ENCODE results near the gene RECK.
"Not testable (repeated sequence)": the region's sequence is repeated elsewhere in the genome, so short reads cannot be mapped to it uniquely, and the experiment has no call there.

RECK gene

GRCh38 chr9:36074055-36074454 is 37.3 kb downstream of the RECK start:
- no peak for DNase-seq

DNA sequence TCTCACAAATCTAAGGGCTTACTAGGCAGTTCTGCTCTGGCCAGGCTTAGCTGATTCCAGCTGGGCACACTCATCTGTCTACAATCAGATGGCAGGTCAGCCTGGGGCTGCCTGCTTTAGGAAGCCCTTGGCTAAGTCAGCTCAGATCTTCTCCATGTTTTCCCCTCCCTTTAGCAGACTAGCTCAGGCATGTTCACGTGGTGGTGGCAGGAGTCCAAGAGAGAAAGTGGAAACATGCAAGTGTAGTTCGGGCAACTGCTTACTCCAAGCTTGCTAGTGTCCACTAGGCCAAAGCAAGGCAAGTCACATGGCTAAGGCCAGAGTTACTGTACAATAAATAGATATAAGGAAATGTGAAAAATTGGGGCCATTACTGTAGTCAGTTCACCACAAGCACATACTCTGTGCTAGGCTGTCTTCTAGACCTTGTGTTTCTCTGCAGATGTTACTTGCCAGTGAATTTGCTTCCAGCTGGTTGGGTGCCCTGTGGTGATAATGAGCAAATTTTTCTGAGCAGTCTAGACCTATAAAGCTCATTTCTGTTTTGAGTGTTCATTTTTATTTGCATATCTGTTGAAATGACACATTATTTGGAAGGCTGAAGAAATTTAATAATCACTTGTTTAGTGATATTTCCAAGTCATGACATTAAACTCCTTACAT is 38.3 kb downstream of the RECK start:
- no peak for DNase-seq

GRCh38 chr9:36078051-36078450 is 41.3 kb downstream of the RECK start:
- no peak for DNase-seq

DNA sequence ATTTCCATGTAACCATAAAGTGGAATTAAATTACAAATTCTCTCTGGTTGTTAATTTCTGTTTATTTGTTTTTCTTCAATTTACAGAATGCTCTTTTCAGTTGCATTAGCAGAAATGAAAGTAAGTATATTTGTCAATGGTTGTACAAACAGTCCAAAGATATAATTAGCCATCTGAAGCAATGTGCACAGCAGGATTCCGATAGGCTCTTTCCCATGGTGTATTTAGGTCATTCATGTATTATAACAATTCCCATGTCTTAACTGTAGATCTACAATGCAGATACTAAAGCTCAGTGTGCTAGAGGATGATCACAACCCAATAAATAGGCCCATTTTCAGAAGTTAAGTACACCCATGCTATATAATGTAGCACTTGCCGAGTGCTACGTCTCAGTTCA is 43.8 kb downstream of the RECK start:
- DNase-seq = no peak

- no peak for DNase-seq
Measured at GRCh38 chr9:36082931-36083330, 46.2 kb downstream of the RECK start.

DNA sequence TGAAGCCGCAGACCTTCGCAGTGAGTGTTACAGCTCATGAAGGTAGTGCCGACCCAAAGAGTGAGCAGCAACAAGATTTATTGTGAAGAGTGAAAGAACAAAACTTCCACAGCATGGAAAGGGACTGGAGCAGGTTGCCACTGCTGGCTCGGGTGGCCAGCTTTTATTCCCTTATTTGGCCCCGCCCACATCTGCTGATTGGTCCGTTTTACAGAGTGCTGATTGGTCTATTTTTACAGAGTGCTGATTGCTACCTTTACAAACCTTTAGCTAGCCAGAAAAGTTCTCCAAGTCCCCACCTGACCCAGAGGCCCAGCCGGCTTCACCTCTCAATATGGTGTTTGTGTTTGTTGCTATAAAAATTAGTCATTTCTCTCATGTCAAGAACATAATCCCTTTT is 49.7 kb downstream of the RECK start:
- DNase-seq = no peak

GRCh38 chr9:36087054-36087453 is 50.3 kb downstream of the RECK start:
- not testable (repeated sequence) for DNase-seq

DNA sequence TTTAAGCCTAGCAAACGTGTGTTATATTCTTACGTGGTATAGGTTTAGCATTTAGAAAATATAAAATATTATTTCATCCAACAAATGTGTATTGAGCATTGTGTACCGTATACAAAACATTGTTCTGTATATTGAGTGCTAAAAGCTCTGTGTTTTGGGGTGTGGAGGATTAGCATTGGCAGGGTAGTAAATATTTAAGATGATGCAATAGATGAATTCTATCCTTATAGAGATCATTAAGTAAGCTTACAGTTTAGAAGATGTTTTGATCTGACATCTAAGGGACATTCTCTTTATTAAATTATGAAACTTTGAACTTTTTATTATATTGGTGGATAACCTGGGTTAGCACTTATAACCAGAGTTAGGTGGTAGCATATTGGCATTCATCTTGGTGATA is 51.3 kb downstream of the RECK start:
- DNase-seq = no peak

DNA sequence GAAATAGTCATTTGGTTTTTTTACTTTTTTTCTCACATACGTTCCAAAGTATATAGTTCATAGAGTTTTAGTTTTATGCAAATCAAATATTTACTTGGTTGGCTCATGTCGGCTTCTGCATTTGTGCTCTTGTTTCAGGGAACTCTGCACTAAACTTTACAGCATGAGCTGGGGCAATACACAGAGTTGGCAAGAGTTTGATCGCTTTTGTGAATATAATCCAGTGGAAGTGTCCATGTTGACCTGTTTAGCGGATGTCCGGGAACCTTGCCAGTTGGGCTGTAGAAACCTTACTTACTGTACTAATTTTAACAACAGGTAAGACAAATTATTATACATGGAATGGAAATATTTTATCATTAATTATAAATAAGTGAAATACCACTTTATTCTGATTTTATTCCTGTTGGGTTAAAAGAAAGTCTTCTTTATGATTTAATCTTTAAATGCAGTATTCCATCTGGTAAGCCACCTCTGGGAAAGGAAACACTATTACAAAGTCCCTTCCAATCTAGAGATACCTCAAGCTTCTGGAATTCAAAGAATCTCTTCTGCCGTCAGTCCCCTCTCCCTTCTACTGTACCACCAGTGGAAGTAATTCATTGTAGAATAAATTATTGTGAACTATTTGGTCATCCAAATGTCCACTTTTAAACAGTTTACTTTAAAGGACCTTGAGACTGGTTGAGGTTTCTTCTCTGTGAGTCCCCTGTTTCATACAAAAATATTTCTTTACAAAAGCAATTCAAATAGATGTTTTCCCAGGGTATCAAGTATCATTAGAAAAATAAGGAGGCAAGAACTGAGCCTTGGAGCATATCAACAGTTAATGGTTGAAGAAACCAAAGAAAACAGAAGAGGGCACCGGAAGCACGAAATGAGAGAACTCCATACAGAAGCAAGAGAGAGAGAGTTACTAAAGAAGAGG is 54.6 kb downstream of the RECK start:
- no peak for DNase-seq

DNA sequence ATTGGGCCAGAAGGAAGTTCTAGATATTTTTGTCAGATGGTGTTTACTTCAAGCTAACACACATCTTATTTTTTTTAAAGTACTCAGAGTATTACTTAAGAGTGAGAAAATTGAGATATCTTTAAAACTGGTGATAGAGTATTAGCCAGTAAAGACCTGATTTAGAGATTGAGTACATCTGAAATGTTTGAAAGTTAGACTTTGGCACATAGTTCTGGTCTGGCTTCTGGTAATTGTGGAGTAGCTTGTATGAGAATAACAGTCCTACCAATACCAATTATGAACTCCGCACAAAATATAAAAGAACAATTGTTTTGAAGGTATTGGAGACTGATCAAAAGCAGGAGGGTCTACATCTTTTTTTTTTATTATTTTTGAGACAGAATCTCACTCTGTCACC is 55.3 kb downstream of the RECK start:
- DNase-seq = no peak

- DNase-seq = peak; percentile 16
Measured at GRCh38 chr9:36092509-36093215, 55.9 kb downstream of the RECK start.

DNA sequence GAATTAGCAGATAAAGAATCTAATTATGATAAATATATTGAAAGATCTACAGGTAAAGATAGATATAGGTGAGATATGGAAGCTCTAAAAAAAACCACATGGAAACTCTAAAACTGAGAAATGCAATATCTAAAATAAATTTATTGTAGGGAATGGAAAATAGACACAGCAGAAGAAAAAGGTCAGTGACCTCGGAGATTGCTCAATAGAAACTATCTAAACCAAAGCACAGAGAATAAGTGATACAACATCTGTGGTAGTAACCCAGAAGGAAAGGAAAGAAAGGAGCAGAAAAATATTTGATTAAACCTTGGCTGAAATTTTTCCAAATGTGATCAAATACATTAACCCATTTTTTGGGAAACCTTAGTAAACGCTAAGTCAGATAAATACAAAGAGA is 56.7 kb downstream of the RECK start:
- DNase-seq = no peak

DNA sequence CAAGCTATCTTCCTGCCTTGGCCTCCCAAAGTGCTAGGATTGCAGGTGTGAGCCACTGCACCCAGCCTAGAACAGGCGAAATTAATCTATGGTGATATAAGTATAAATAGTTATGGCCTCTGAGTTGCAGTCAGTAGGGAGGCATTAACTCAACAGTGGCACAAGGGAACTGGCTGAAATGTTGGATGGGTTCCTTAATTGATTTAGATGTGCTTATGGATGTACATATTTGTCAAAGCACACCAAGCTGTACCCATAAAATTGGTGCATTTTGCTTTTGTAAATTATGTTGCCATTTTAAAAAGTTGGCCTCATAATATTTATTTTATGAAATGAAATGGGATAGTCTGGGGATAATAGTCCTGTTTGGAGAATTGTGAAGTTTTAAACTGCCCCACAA is 63.0 kb downstream of the RECK start:
- no peak for DNase-seq

DNA sequence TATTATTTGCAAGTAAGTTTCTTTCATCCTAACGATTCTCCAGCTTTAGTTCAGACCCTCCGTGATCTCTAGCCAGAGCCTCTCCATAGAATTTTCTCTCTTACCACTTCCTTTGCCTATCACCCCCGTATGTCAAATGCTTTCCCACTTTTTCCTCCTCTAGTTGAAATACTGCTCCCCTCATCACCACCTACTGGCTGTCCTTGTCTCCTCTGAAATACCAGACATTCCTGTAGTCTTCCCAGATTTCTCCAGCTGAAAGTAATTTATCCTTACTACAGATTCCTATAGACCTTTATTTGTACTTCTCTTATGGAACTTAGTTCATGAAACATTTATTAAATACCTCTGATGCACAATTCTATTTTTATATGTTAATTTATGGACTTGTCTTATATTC is 63.8 kb downstream of the RECK start:
- no peak for DNase-seq

GRCh38 chr9:36101916-36102741 is 65.4 kb downstream of the RECK start:
- DNase-seq = no peak

GRCh38 chr9:36102742-36103495 is 66.2 kb downstream of the RECK start:
- DNase-seq = peak; percentile 90

DNA sequence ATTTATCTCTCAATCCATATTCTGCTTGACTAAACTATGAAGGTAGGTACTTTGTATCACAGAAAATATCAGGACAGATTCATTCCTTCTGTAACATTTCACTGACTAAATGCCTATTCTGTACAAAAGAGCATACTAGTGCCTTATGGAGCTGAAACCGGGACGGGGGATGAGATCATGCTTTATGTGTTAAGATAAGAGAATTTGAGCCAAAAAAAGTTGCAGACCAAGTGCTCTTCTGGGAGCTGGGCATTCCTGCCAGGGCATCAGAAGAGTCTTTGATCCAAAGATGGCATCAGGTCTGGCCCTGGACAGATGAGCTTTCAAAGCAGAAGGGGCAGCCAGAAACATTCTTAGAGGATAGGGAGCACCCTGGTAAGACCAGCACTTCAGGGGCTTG is 72.4 kb downstream of the RECK start:
- DNase-seq = no peak

DNA sequence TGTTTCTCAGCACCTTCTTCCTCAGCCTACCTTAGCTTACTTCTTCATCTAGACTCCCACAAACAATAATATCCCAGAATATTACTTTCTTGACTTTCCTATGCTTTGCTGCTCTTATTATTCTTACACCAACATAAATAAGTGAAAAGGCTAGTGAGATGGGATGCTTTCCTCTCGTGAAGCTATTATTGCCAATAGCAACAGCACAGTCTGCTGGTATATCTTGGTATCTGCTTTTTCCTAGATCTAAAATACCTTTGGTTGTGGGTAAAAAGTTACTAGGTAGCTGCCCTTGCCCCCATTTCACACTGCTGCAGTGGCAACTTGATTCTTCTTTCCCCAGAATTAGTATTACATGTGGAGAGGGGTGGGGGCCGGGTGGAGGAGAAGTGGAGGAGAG is 73.7 kb downstream of the RECK start:
- no peak for DNase-seq

GRCh38 chr9:36112516-36112915 is 75.8 kb downstream of the RECK start:
- no peak for DNase-seq

- DNase-seq = no peak
Measured at GRCh38 chr9:36113999-36114398, 77.3 kb downstream of the RECK start.

- no peak for DNase-seq
Measured at GRCh38 chr9:36116593-36116992, 79.9 kb downstream of the RECK start.

GRCh38 chr9:36118201-36118600 is 81.5 kb downstream of the RECK start:
- DNase-seq = no peak
